ENCODE measurements around the gene TRIM56. TPM values are rescaled to one million over a fixed set of nuclear protein-coding genes. Genes with fewer than 3 reads are reported as not detected.
A peak's percentile ranks its signal among the peaks of the same experiment; 100 is the strongest.

The TRIM56 gene
- total and polyA plus RNA-seq, 2 of the 13 experiments (the other 11 are each of a cell fraction or from before 2014, with no cell fraction given), result 3.2 to 7.1 TPM

DNA sequence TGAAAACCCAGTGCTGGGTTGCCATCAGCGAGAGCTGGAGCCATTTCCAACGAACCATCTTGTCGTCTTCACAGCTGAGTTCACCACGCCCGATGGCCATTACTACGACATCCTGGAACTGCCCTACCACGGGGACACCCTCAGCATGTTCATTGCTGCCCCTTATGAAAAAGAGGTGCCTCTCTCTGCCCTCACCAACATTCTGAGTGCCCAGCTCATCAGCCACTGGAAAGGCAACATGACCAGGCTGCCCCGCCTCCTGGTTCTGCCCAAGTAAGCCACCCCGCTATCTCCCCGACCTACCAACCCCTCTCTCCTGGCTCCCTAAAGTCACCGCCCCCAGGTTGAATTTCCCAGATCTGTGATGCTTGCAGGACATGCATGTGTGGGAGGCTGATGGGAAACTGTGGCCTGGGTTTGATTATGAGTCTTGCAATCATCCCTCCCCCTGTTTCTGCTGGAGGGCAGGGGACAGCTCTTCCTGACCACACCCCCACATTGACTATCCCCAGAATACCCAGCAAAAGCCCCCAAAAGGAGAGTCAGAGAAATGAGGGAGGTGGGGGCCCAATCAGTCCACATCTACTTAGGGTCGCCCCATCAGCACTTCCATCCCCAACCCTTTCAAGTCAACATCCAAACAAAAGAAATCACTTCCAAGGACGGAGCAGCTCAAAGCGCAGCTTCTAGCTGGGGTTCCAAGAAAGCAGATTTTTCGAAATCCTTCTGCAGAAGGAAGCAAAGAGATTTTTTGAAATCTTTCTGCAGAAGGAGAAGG lies 48.5 kb downstream of the TRIM56 start (continued):
- TF ChIP-seq, protein P1, sequence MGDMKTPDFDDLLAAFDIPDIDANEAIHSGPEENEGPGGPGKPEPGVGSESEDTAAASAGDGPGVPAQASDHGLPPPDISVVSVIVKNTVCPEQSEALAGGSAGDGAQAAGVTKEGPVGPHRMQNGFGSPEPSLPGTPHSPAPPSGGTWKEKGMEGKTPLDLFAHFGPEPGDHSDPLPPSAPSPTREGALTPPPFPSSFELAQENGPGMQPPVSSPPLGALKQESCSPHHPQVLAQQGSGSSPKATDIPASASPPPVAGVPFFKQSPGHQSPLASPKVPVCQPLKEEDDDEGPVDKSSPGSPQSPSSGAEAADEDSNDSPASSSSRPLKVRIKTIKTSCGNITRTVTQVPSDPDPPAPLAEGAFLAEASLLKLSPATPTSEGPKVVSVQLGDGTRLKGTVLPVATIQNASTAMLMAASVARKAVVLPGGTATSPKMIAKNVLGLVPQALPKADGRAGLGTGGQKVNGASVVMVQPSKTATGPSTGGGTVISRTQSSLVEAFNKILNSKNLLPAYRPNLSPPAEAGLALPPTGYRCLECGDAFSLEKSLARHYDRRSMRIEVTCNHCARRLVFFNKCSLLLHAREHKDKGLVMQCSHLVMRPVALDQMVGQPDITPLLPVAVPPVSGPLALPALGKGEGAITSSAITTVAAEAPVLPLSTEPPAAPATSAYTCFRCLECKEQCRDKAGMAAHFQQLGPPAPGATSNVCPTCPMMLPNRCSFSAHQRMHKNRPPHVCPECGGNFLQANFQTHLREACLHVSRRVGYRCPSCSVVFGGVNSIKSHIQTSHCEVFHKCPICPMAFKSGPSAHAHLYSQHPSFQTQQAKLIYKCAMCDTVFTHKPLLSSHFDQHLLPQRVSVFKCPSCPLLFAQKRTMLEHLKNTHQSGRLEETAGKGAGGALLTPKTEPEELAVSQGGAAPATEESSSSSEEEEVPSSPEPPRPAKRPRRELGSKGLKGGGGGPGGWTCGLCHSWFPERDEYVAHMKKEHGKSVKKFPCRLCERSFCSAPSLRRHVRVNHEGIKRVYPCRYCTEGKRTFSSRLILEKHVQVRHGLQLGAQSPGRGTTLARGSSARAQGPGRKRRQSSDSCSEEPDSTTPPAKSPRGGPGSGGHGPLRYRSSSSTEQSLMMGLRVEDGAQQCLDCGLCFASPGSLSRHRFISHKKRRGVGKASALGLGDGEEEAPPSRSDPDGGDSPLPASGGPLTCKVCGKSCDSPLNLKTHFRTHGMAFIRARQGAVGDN (CRISPR knock-in tag; IDR thresholded peaks at IDR 0.05), result peak; percentile 31; the same call in 1 of the 2 replicates
- TF ChIP-seq PTBP1 (IDR thresholded peaks at IDR 0.05; ENCODE audit: low read depth, low read length, poor library complexity, severe bottlenecking), result no peak

DNA sequence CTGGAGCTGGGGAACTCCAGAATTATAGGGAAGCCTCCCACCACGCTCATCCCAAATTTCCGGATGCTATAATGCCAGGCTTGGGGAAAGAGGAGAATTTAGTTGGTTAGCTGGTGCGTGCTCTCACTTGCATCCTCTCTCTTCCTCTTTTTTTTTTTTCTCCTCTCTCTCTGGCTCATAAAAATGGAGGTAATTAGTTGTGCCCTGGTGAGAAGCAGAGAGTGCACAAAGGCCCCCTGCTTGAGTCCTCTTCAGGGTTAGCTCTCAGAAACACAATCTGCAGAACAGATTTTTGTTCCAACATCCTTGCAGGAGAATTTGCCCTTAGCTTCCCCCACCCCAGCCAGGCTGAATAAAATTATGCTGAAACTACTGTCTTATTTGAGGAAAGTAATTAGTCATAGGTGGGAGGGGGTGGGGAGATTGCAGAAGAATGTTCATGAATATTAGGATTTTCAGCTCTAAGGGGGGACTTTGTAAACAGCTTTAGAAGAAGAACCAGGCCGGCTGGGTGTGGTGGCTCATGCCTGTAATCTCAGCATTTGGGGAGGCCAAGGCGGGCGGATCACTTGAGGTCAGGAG lies 49.2 kb downstream of the TRIM56 start:
- no peak for DNase-seq (ENCODE audit: low spot score)
- no peak for ATAC-seq
- BruUV-seq (replicated peaks), result no TSS peak
- H3K4me2 ChIP-seq (ENCODE audit: low read depth, low read length), result no peak overlapping the region
- no peak overlapping the region for H3K4me3 ChIP-seq (replicated peaks in 1 of 3; ENCODE audit: insufficient read depth in 1 of 3, low read depth in 2 of 3, low read length in 3 of 3)
- no peak for FAIRE-seq
- POLR2A ChIA-PET, result no interaction called here
- WGBS (ENCODE audit: low lambda C conversion rate), result 95% methylated on average over 6 of the region's 6 CpGs
- in situ Hi-C loops (cut with HindIII; ENCODE audit: extremely low pct_ligation_motif_present, low pct_unique_long_range_greater_than_20kb) (no loop called here), intact Hi-C loops (cut with micrococcal nuclease; ENCODE audit: unreplicated experiment) (no loop called here)
- TF ChIP-seq ZNF605 (CRISPR knock-in tag; IDR thresholded peaks at IDR 0.05) (peak; percentile 48; the same call in 1 of the 2 replicates), ZNF547 (CRISPR knock-in tag; IDR thresholded peaks at IDR 0.05) (peak; percentile 43; the same call in 1 of the 2 replicates), ZNF549 (CRISPR knock-in tag; IDR thresholded peaks at IDR 0.05) (no peak), POLR2AphosphoS5 (IDR thresholded peaks at IDR 0.05; ENCODE audit: low read depth, low read length) (peak; percentile 39; the same call in 1 of the 2 replicates), POLR2A (IDR thresholded peaks at IDR 0.05; ENCODE audit: insufficient read depth in 1 of 2, low read depth in 2 of 2, low read length in 2 of 2) (0 out of 4 replicates have a peak, but pooled peaks of 1 of the 2 experiments have one; percentile 0), ZMYM3 (CRISPR knock-in tag; IDR thresholded peaks at IDR 0.05) (no peak), TBP (CRISPR knock-in tag; IDR thresholded peaks at IDR 0.05) (no peak)
- peaks cover 20 to 65% of the 10 kb centered on the region in 2 experiments for H3K36me3 ChIP-seq (replicated peaks in 1 of 2; ENCODE audit: control insufficient read depth in 1 of 2, insufficient read depth in 2 of 2, low read length in 2 of 2)
- no peaks in the 10 kb centered on the region for H3K27me3 ChIP-seq (ENCODE audit: control insufficient read depth in 1 of 2, insufficient read depth in 2 of 2, low read length in 2 of 2)
- H2AFZ ChIP-seq (ENCODE audit: low read length), result no peak overlapping the region
- H3K27ac ChIP-seq (ENCODE audit: extremely low read length, insufficient read depth, low read length), result no peak overlapping the region
- CTCF ChIA-PET (ENCODE audit: low intra/inter-chr PET ratio, low total read pairs), result no interaction called here
- H4K20me1 ChIP-seq (ENCODE audit: insufficient read depth, low read length), result peaks cover 64% of the 10 kb centered on the region; the same call in 1 of the 2 replicates
- H3K79me2 ChIP-seq (ENCODE audit: insufficient read depth, low read length), result no peaks in the 10 kb centered on the region
- peaks cover 43% of the 10 kb centered on the region for H3K4me1 ChIP-seq (ENCODE audit: insufficient read depth, low read length)
- H3K9me3 ChIP-seq (ENCODE audit: low read length), result no peaks in the 10 kb centered on the region
- H3K9ac ChIP-seq (ENCODE audit: insufficient read depth, low read depth, low read length), result no peak overlapping the region
